Progenitor cell of endocrine pancreas (in vitro differentiated cells): Measurements from ENCODE around the gene ABAT. TPM values are rescaled to one million over a fixed set of nuclear protein-coding genes. Genes with fewer than 3 reads are reported as not detected.
A peak's percentile ranks its signal among the peaks of the same experiment; 100 is the strongest.

ENCODE experiments used
- DNase-seq: peaks from one replicate; pipeline ENCODE4 v3.0.0; 2021; ENCODE audit warnings: low spot score; ENCODE audit not compliant: unreplicated experiment
- H3K27ac Mint-ChIP-seq: 2 replicates; pipeline ENCODE4 v1.8.0; 2021; ENCODE audit warnings: mild to moderate bottlenecking, moderate library complexity, mixed read lengths
- H3K27me3 Mint-ChIP-seq: 2 replicates; pipeline ENCODE4 v1.8.0; 2021; ENCODE audit warnings: mixed read lengths
- H3K36me3 Mint-ChIP-seq: 2 replicates; pipeline ENCODE4 v1.8.0; 2022; ENCODE audit warnings: mixed read lengths; ENCODE audit not compliant: insufficient read depth
- H3K4me1 Mint-ChIP-seq: 2 replicates; pipeline ENCODE4 v1.8.0; 2021; ENCODE audit warnings: low read depth, mixed read lengths
- H3K4me3 Mint-ChIP-seq: 2 replicates; pipeline ENCODE4 v1.8.0; 2021; ENCODE audit warnings: low read depth, mild to moderate bottlenecking, moderate library complexity, mixed read lengths
- H3K9me3 Mint-ChIP-seq: 2 replicates; pipeline ENCODE4 v1.8.0; 2021; ENCODE audit warnings: low read depth, mixed read lengths
- CTCF ChIP-seq: fragments of 200-600 bp; sonication (generic); IDR thresholded peaks from one replicate; pipeline ENCODE4 v1.5.0; 2021; ENCODE audit warnings: antibody characterized with exemption, mild to moderate bottlenecking; ENCODE audit not compliant: unreplicated experiment
- total RNA-seq: library from RNA; stranded (reverse); gene quantifications from 2 replicates; pipeline ENCODE4 v1.2.1, GENCODE V29; 2021

ABAT gene
- total RNA-seq, 1 donor from 2014 or later = 24.7 TPM

GRCh38 chr16:8808613-8809353 is 134.4 kb downstream of the ABAT start:
- H3K27me3 Mint-ChIP-seq = no peaks in the 10 kb centered on the region
- H3K36me3 Mint-ChIP-seq = peaks cover 25% of the 10 kb centered on the region
- no peak for TF ChIP-seq CTCF
- H3K4me1 Mint-ChIP-seq = no peaks in the 10 kb centered on the region
- peak overlapping the region; percentile 75 for H3K27ac Mint-ChIP-seq
- H3K9me3 Mint-ChIP-seq = no peaks in the 10 kb centered on the region
- DNase-seq = no peak
- H3K4me3 Mint-ChIP-seq = no peak overlapping the region

DNA sequence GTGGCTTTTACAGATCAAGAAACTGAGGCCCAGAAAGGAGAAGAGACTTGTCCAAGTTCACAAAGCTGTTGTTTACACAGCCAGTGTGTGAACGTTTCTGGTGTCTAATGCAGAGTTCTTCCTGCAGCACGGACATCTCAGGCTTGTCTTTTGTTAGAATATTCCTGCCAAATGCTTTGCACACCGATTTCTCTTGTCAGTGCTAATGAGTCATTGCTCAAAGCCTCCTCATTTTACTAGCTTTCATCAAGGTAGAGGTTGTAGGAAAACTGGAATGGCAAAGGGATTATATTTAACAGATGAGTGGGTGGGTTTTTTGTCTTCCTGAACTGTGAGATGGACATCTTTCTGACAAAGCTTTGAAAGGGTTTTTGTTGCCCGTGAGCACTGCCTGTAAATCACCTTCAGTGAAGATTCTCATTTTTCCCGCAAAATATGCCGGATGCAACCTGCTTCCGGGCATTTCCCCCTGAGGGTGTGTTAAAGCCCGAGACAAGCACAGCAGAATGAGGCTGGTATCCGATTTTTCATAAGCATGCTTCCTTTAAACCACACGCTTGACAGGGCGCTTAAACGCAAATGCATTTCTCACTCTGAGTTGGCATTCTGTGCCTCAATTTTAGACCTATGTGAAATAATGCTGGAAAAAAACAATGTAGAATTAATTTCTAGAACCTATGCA is 137.9 kb downstream of the ABAT start:
- DNase-seq = no peak
- H3K27ac Mint-ChIP-seq = no peak overlapping the region
- H3K9me3 Mint-ChIP-seq = no peaks in the 10 kb centered on the region
- no peak overlapping the region for H3K4me3 Mint-ChIP-seq
- no peaks in the 10 kb centered on the region for H3K27me3 Mint-ChIP-seq
- no peaks in the 10 kb centered on the region for H3K4me1 Mint-ChIP-seq
- H3K36me3 Mint-ChIP-seq = peaks cover 32% of the 10 kb centered on the region
- no peak for TF ChIP-seq CTCF

GRCh38 chr16:8814095-8814806 is 139.8 kb downstream of the ABAT start:
- DNase-seq = no peak
- Mint-ChIP-seq H3K27me3 (no peaks in the 10 kb centered on the region), H3K27ac (no peak overlapping the region), H3K9me3 (no peaks in the 10 kb centered on the region), H3K4me3 (no peak overlapping the region), H3K4me1 (no peaks in the 10 kb centered on the region), H3K36me3 (peaks cover 25% of the 10 kb centered on the region)
- no peak for TF ChIP-seq CTCF

GRCh38 chr16:8816967-8817655 is 142.7 kb downstream of the ABAT start:
- Mint-ChIP-seq H3K36me3 (peaks cover 22% of the 10 kb centered on the region), H3K4me3 (no peak overlapping the region), H3K9me3 (no peaks in the 10 kb centered on the region), H3K27ac (no peak overlapping the region), H3K27me3 (no peaks in the 10 kb centered on the region), H3K4me1 (no peaks in the 10 kb centered on the region)
- no peak for TF ChIP-seq CTCF
- DNase-seq = no peak
